GM18526 (cell line): Measurements from ENCODE around the gene NAPB.

Experiments
- POLR2A ChIP-seq: IDR thresholded peaks from 3 replicates; pipeline ENCODE4 v1.6.1; 2011; ENCODE audit not compliant: insufficient read length; ENCODE audit errors: extremely low read depth

NAPB gene

GRCh38 chr20:23331450-23332350 lies 89.6 kb downstream of the NAPB start:
- TF ChIP-seq POLR2A, result no peak

- no peak for TF ChIP-seq POLR2A
These were observed 93.5 kb downstream of the NAPB start for GRCh38 chr20:23327617-23328333.

DNA sequence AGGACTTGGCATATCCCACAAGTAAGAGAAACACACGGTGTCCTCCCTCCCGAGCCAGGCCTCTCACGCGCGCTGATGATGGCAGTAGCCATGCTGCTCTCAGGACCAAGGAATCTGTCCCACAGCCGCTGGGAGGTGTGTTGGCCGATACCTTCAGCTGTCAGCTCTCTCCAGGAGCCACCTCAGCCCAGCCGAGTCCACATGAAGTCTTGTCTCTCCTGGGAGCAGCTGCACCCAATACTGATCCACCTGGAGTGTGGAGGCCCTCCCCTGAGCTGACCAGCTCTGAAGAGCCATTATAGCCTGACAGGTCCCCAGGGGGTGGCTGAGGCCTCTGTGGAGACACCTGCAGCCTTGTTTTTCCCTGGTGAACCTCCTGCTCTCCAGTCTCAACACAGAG lies 94.5 kb downstream of the NAPB start:
- no peak for TF ChIP-seq POLR2A

GRCh38 chr20:23325107-23325506 lies 96.2 kb downstream of the NAPB start:
- no peak for TF ChIP-seq POLR2A
